Spleen (tissue), 11 donors: ENCODE data around the gene ZDHHC24. TPM values are rescaled to one million over a fixed set of nuclear protein-coding genes. Genes with fewer than 3 reads are reported as not detected.
A peak's percentile ranks its signal among the peaks of the same experiment; 100 is the strongest.

Source experiments
- DNase-seq: peaks from one replicate; pipeline ENCODE4 v3.0.0-alpha.2; 2020
- H3K27ac ChIP-seq, 8 donors: fragments of 200-600 bp; sonication (generic) in 7 of 8; 1 replicate in 4 of 8; 2 replicates in 4 of 8; pipeline versions ENCODE4 v1.5.0 to v1.8.0; 2016 to 2021; ENCODE audit warnings: inconsistent platforms in 4 of 8, mild to moderate bottlenecking in 4 of 8, moderate library complexity in 1 of 8
- H3K27me3 ChIP-seq, 7 donors: fragments of 200-600 bp; sonication (generic) in 6 of 7; replicated peaks in 1 of 7; 1 replicate in 4 of 7; 2 replicates in 3 of 7; pipeline versions ENCODE4 v1.5.0 to v1.8.0; 2016 to 2021; ENCODE audit warnings: inconsistent platforms in 3 of 7, mild to moderate bottlenecking in 1 of 7
- H3K36me3 ChIP-seq, 6 donors: fragments of 200-600 bp; sonication (generic) in 5 of 6; 1 replicate in 4 of 6; 2 replicates in 2 of 6; pipeline versions ENCODE4 v1.5.0 to v1.8.0; 2016 to 2021; ENCODE audit warnings: inconsistent platforms in 2 of 6
- H3K4me1 ChIP-seq, 6 donors: fragments of 200-600 bp; sonication (generic) in 5 of 6; 1 replicate in 3 of 6; 2 replicates in 3 of 6; pipeline versions ENCODE4 v1.5.0 to v1.8.0; 2016 to 2021; ENCODE audit warnings: inconsistent platforms in 3 of 6
- H3K4me3 ChIP-seq, 8 donors: fragments of 200-600 bp; sonication (generic) in 7 of 8; 1 replicate in 4 of 8; 2 replicates in 4 of 8; pipeline versions ENCODE4 v1.5.0 to v1.8.0; 2016 to 2021; ENCODE audit warnings: inconsistent platforms in 4 of 8, mild to moderate bottlenecking in 4 of 8, moderate library complexity in 2 of 8
- H3K9me3 ChIP-seq, 8 donors: fragments of 200-600 bp; sonication (generic) in 7 of 8; 1 replicate in 4 of 8; 2 replicates in 4 of 8; pipeline versions ENCODE4 v1.5.0 to v1.8.0; 2016 to 2021; ENCODE audit warnings: inconsistent platforms in 4 of 8
- CTCF ChIP-seq, 11 experiments: fragments of 200-600 bp in 7 of 11; fragments of 450-650 bp in 4 of 11; sonication (generic) in 4 of 11; IDR thresholded peaks in 8 of 11; conservative IDR thresholded peaks in 3 of 11; 1 replicate in 7 of 11; 2 replicates in 4 of 11; pipeline versions ENCODE4 v1.4.0 to v1.8.0; 2016 to 2021; ENCODE audit warnings: antibody characterized with exemption in 11 of 11, inconsistent platforms in 4 of 11, mild to moderate bottlenecking in 1 of 11
- POLR2A ChIP-seq, 3 donors: fragments of 450-650 bp; IDR thresholded peaks; one replicate each; pipeline ENCODE4 v1.5.1; 2017; ENCODE audit warnings: antibody characterized with exemption in 3 of 3, mild to moderate bottlenecking in 1 of 3
- POLR2AphosphoS5 ChIP-seq, 3 donors: sonication (generic); formaldehyde crosslinking; IDR thresholded peaks; one replicate each; pipeline ENCODE4 v1.5.1; 2017; ENCODE audit warnings: antibody characterized with exemption in 3 of 3
- WGBS, 5 donors: extraction: QIAGEN DNeasy Blood & Tissue Kit in 3 of 5; methylation state at CpG; one replicate each; pipeline versions ENCODE4 v1.1.5 to v1.1.7; 2013 to 2018; 5-methylcytosine and 5-hydroxymethylcytosine counted together
- intact Hi-C: fragments of 100-400 bp; cut with DNase I; formaldehyde crosslinking; loops from one replicate; pipeline ENCODE4 v1.15.0; 2023; ENCODE audit warnings: low total_unique reads
- polyA plus RNA-seq, 3 donors: library from polyadenylated mRNA; stranded (reverse); fragments of 200-250 nt; gene quantifications; one replicate each; pipeline ENCODE4 v1.2.1, GENCODE V29; 2013
- total RNA-seq, 7 donors: library from RNA; depleted of rRNA in 3 of 7; stranded (reverse); fragments of >200 nt in 3 of 7; fragmentation: NEBNext Ultra II Directional in 4 of 7; extraction: Animal tissue kit (Norgen Biotek cat#: 25700) in 4 of 7; gene quantifications; one replicate each; pipeline versions ENCODE4 v1.1.0 to v1.2.1, GENCODE V29; 2016 to 2021
- donor health status: healthy with polysubstance abuse.
- donor health status: DM: no; HTN: no; CAD: no; lungs with moderate emphysema.
- donor health status: DM: no; HTN: no; CAD: no.
- donor health status: Bipolar disorder and iron deficiency.
- donor health status: healthy.
- donor health status: DM: no; HTN: no; CAD: no.
- donor health status: DM: yes; HTN: yes; CAD: no.

ZDHHC24 gene
- total and polyA plus RNA-seq, 10 donors, result 9.1 to 25.7 (median 21.1) TPM

GRCh38 chr11:66530927-66531709, 14.7 kb downstream of the ZDHHC24 start:
- peaks cover 0 to 92% (median 26%) of the 10 kb centered on the region in 6 donors for H3K36me3 ChIP-seq
- no peak for DNase-seq

GRCh38 chr11:66529655-66530054, 16.2 kb downstream of the ZDHHC24 start:
- no peak for DNase-seq
- Histone ChIP-seq H3K36me3 (peaks cover 0 to 83% (median 19%) of the 10 kb centered on the region in 6 donors), H3K9me3 (no peaks in the 10 kb centered on the region), H3K27ac (no peak overlapping the region), H3K4me1 (no peaks in the 10 kb centered on the region), H3K4me3 (no peak overlapping the region), H3K27me3 (no peaks in the 10 kb centered on the region)
- WGBS, 5 donors, result 86 to 96% (median 91%) methylated on average over 12 to 13 of the region's 13 CpGs
- TF ChIP-seq POLR2AphosphoS5 (IDR thresholded peaks at IDR 0.05), result peak in 1 of 3 donors; percentile 46
- no peak for TF ChIP-seq POLR2A (IDR thresholded peaks at IDR 0.05)
- intact Hi-C loops, result no loop called here

More at GRCh38 chr11:66530927-66531709, 14.7 kb downstream of the ZDHHC24 start:
- no peak overlapping the region for H3K4me3 ChIP-seq
- H3K27ac ChIP-seq, result no peak overlapping the region
- H3K27me3 ChIP-seq, result no peaks in the 10 kb centered on the region
- peak in 1 of 3 donors; percentile 14 for TF ChIP-seq POLR2AphosphoS5 (IDR thresholded peaks at IDR 0.05)
- TF ChIP-seq POLR2A (IDR thresholded peaks at IDR 0.05), result no peak
- no peak for TF ChIP-seq CTCF (IDR thresholded peaks at IDR 0.05 in 8 of 11, conservative IDR thresholded peaks at IDR 0.05 in 3 of 11)
- H3K9me3 ChIP-seq, result no peaks in the 10 kb centered on the region
- WGBS, 5 donors, result 84 to 96% (median 90%) methylated on average over 7 to 10 of the region's 10 CpGs
- no peaks in the 10 kb centered on the region for H3K4me1 ChIP-seq
- intact Hi-C loops, result no loop called here

GRCh38 chr11:66529069-66529468, 16.8 kb downstream of the ZDHHC24 start:
- no peak for TF ChIP-seq CTCF (IDR thresholded peaks at IDR 0.05 in 8 of 11, conservative IDR thresholded peaks at IDR 0.05 in 3 of 11)
- no peak for TF ChIP-seq POLR2A (IDR thresholded peaks at IDR 0.05)
- TF ChIP-seq POLR2AphosphoS5 (IDR thresholded peaks at IDR 0.05), result no peak
- no peak overlapping the region for H3K27ac ChIP-seq
- H3K27me3 ChIP-seq, result no peaks in the 10 kb centered on the region
- 83 to 91% (median 84%) methylated on average over 10 of the region's 10 CpGs for WGBS, 5 donors
- intact Hi-C loops, result no loop called here
- peaks cover 0 to 83% (median 19%) of the 10 kb centered on the region in 6 donors for H3K36me3 ChIP-seq
- no peaks in the 10 kb centered on the region for H3K9me3 ChIP-seq
- H3K4me1 ChIP-seq, result no peaks in the 10 kb centered on the region
- no peak for DNase-seq
- no peak overlapping the region for H3K4me3 ChIP-seq

- Histone ChIP-seq H3K27me3 (no peaks in the 10 kb centered on the region), H3K4me3 (no peak overlapping the region), H3K4me1 (no peaks in the 10 kb centered on the region), H3K27ac (no peak overlapping the region), H3K36me3 (peaks cover 2 to 86% (median 53%) of the 10 kb centered on the region in 6 donors), H3K9me3 (no peaks in the 10 kb centered on the region)
- intact Hi-C loops, result no loop called here
- TF ChIP-seq POLR2A (IDR thresholded peaks at IDR 0.05), result no peak
- TF ChIP-seq POLR2AphosphoS5 (IDR thresholded peaks at IDR 0.05), result no peak
- no peak for TF ChIP-seq CTCF (IDR thresholded peaks at IDR 0.05 in 8 of 11, conservative IDR thresholded peaks at IDR 0.05 in 3 of 11)
- 89 to 98% (median 95%) methylated on average over 10 of the region's 10 CpGs for WGBS, 5 donors
- no peak for DNase-seq
These were observed 21.4 kb downstream of the ZDHHC24 start for GRCh38 chr11:66524304-66525040.
